Amygdala (tissue), 56 donors: ENCODE data around the gene GCHFR.

Experiments
- DNase-seq, 56 donors: peaks; one replicate each; lab custom pipeline; 2025; lab: John Stamatoyannopoulos, UW

Gene GCHFR

DNA sequence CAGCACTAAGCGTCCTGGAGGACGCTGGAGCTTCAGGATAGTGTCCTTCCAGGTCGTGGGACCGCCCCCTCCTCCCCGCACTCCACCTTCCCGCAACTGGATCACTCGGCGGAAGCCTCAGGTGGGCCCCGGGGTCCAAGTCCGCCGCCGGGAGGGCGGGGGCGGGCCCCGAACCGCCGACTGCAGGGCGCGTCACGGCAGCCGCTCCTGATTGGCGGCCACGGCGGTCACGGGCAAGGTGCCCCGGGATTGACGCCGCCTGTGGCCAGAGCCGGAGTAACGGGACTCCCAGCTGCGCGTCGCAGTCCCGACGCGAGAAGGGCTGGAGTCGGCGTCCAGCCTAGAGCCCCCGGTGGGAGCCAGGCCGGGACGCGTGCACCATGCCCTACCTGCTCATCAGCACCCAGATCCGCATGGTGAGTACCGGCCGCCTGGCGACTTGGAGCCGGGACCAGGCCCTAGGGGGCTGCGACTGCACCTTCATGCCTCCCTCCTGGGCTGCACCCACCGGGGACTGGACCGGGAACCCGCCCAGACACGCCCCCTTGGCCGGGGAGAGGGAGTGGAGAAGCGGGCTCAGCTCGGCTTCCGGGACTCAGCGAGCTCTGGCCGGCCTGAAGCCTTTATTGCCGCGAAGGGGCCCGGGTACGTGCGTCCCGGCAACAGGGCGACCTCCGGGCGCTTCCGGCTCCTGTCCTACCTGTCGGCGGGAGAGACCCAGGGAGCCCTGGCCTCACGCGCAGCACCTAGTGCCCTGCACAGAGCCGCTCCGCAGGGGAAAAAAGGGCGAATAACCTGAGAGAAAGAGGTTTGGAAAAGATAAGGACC lies at the start of gene GCHFR:
Gene GCHFR (plus strand): TSS at position 268 of the 828 bp plus-strand sequence. CDS start 113 bp downstream, at position 381.
- DNase-seq, result peak in 26 of 56 donors; percentile 18 to 70 (median 43)

DNA sequence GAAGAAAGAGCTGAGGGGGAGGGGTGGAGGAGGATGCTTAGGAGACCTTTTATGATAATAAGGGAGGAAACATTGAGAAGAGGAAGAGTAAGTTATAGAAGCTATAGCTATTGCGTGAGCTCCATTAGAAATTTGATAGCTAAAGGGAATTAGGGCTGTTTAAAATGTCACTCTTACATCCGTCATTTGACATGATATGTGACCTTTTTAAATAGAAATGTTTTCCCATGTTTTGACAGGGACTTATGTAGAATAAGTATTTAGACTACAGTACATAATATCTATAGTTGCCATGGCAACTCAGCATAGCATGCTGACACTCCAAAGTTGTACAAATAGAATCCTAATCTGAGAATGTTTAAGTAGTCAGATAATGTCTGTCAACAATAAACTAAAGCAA lies 49.7 kb upstream of the GCHFR start:
- DNase-seq, result no peak

DNA sequence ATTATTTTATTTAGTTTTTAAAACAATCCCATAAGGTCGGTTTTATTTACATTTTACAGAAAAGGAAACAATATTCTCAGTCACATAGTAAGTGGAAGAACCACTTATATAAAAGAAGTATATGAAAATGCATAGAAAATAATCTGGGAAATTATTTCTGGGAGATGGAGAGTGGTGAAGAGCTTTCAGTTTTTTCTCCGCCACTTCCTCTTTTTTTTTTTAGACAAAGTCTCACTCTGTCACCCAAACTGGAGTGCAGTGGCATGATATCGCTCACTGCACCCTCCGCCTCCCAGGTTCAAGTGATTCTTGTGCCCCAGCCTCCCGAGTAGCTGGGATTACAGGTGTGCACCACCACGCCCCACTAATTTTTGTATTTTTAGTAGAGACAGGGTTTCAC lies 47.7 kb upstream of the GCHFR start:
- DNase-seq, result no peak

DNA sequence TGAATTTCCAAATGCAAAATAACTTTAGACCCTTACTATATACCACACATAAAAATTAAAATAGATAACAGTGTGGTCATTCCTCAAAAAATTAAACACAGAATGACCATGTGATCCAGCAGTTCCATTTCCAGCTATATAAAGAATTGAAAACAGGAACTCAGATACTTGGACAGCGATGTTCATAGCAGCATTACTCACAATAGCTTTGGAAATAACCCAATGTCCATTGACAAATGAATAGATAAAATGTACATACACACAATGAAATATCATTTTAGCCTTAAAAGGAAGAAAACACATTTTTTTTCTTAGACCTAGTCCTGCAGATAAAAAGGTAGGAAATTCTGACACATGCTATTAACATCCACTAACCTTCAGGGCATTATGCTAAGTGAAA lies 42.2 kb upstream of the GCHFR start:
- DNase-seq, result no peak

DNA sequence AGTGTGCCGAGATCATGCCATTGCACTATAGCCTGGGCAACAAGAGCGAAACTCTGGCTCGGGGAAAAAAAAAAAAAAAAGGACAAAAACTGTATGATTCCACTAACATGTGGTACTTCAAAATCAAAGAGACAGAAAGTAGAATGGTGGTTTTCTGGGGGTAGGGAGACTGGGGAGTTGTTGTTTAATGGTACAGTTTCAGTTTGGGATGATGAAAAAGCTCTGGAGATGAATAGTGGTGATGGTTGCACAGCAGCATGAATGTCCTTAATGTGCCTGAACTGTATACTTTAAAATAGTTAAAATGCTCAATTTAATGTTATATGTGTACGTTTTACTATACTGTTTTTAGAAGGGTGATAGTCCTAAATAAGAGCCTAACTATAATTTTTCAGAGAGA lies 41.5 kb upstream of the GCHFR start:
- DNase-seq, result no peak

DNA sequence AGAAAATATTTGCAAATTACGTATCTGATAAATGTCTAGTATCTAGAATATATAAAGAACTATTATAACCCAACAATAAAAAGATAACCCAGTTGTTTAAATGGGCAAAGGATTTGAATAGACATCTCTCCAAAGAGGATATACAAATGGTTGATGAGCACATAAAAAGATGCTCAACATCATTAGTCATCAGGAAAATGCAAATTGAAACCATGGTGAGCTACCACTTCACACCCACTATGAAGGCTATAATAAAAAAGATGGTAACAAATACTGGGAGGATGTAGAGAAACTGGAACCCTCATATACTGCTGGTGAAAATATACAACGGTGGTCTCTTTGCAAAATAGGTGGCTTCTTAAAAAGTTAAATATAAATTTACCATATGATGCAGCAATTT lies 40.9 kb upstream of the GCHFR start:
- no peak for DNase-seq

DNA sequence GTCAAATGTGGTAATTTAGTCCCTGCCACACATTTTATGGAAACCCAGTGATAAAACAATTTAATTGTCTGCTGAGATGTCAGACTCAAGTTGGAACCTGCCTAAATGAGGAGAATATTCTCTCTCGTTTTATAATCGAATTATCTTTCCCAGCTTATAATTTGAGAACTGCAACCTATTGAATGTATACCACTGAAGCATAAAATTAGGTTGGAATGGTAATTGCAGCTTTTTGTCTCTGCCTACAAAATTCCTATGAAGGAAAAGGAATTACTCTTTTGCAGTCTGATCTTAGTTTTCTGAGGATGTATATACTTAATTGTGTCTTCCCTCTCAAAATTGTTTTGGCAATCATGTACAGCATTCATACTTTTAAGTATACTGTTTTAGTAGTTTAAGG lies 39.9 kb upstream of the GCHFR start:
- DNase-seq, result no peak

DNA sequence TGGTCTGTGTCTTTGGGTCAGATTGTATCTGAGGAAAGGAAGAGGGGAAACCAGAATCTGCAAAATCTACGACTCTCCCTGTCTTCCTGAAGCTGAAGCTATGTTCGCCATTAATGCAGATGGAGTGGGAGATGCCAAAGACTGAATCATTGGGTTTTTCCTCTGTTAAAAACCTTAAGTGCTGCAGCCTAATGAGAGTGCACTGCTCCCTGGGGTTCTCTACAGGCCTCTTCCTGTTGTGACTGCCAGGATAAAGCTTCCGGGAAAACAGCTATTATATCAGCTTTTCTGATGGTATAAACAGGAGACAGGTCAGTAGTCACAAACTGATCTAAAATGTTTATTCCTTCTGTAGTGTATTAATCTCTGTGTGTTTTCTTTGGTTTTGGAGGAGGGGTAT lies 32.8 kb upstream of the GCHFR start:
- no peak for DNase-seq

DNA sequence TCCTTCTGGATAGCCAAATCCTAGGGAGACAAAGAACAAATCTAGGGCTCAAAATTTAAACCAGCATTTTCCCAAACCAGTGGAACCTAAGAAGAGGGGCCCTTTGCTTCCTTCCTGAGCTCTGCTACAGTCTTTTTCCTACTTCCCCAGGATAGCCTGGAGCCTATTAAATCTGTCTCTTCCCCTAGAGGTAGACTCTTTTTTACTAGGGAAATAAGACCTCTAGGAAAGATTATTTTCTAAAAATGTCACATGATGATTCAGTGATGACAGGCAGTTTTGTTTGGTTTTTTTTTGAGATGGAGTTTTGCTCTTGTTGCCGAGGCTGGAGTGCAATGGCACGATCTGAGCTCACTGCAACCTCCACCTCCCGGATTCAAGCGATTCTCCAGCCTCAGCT lies 27.3 kb upstream of the GCHFR start:
- no peak for DNase-seq

DNA sequence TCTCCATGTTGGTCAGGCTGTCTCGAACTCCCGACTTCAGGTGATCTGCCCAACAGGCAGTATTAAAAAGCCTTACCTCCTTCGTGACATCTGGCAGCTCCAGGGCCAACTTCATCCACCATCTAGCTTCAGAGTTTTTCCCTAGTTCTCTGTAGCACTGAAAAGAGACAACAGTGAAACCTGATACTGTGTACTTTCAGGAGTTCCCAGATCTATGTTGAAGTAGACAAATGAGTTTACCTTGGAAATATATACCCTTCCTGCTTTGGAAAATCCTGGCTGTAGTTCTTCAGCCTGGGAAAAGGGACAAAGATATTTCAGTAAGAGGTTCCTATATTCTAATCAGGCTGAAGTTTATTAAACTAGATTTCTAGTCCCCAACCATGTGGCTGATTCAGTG lies 26.8 kb upstream of the GCHFR start:
- no peak for DNase-seq

DNA sequence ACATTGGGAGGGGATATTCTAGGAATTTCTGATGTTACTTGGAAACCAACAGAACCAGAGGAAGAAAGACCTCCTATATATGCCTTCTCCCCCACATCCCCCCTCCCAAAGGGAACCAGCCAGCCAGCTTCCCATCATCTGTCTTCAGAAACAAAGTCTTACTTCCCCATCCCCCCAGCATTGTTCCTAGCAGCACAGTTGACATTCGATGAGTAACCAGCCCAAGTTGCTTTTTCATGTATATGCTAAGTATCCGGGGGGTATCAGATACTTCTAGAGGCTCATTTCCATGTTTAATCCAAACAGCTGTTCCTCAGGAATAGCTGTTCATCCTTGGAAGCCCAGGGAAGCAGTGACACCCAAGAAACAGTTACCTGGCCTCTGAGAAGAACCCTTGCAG lies 24.8 kb upstream of the GCHFR start:
- DNase-seq, result no peak

DNA sequence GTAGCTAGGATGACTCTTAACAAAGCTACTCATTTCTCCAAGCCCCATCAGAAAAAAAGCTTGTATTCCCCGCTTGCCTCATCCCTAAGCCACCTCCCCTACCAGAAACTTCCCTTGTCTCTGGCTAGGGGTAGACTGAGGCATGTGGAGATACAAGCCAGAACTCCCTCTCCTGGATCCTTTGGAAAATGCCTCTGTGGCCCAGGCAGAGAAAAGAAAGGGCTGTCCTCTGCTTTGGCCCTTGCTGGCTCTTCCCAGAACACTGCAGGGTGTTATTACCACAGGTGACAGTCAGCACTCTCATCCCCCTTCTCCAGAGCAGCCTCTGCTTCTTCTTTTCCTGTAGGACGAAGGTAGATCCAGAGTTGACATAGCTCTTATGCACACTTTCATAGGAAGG lies 24.0 kb upstream of the GCHFR start:
- no peak for DNase-seq

DNA sequence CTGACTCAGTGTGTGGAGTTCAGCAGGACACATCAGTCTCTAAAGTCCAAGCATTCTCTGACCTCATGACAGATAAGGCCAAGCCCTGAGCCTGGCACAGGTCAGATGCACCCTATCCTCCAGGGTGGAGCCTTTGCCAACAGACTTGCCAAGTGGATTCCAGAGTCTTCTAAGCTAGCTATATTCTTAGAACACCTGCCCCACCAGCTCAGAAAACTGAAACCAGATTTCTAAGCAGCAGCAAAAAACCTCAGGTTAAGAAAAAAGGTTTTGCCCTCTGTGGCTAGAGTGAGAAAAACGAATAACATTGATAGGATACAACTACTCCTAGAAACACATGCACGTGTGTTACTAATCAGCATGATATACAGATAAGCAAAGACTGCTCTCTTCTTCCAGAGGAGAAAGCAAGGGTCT lies 20.4 kb upstream of the GCHFR start:
- no peak for DNase-seq

DNA sequence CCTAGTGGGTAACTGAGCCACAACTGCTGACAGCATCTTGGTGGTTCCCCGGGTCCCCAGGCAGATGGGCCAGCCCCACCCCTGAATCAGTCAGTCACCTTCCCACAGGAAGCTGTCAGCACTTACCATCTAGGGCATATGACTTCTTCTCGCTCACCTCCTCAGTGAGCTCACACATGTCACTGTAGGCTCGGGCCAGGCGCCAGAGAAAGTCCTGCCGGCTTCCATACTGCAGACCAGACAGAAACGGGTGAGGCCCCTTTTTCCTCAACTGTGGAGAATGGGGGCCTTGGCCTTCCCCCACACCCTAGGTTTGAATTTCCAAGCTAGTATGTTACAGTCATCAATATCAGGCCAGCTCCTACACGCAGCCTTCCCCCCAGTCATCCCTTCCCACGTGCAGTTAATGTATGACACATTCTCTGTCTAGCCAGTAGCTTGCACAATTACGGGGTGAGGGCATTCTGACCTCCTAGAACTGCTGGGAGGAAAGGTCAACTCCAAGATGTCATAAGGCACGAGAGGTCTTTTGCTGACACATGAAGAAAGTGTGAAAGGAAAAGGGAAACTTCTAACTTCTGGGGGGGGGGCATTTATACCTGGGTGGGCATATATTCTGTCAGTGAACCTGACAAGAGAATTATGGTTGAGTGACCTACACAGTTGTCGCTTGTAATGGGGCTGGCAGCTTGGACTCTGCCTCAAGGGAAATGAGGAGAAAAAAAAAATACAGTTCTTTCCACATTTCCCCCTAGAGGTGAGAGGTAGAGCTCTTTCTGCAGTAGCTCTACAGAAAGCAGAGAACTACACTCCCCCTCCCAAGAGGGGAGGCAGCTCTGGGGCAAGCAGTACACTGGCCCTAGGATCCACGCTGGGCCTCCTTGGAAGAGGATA lies 19.7 kb upstream of the GCHFR start:
- no peak for DNase-seq

DNA sequence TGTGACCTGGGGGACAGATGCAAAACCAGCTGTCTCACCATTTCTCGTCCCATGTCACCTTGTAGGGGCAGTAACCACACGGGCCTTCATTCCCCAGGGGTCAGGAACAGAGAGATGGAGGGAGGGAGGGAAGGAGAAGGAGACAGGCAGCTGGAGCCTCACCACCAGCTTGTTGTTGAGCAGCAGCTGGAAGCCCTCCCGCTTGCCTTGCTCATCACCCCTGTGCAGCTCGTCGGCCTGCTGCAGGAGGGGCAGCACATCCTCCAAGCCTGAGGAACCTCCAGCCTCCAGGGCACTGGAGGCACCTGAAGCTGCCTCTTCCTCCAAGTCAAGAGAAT lies 19.1 kb upstream of the GCHFR start:
- no peak for DNase-seq

DNA sequence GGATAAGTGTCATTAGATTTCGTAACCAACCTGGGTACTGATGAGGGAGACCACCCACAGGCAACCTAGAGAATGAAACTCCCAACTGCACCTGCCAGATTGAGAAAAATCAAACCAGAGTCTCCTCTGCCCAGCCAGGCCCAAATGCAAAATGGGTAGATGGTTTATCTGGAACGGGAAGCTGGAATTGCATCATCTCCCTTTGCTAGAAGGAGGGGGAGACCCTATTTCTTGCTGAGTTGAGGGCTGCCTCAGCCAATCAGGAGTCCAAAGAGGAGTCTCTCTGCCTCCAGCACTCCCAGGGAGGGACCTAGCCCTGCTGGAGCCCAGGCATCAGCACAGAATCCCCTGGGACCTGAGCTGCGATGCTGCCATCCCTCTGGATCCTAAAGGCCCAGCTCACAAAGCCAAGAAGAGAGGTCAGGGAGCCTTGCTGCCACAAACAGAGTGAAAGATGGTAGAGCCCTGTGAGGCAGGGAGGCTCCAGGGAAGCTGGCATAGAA lies 16.9 kb upstream of the GCHFR start:
- DNase-seq, result no peak

DNA sequence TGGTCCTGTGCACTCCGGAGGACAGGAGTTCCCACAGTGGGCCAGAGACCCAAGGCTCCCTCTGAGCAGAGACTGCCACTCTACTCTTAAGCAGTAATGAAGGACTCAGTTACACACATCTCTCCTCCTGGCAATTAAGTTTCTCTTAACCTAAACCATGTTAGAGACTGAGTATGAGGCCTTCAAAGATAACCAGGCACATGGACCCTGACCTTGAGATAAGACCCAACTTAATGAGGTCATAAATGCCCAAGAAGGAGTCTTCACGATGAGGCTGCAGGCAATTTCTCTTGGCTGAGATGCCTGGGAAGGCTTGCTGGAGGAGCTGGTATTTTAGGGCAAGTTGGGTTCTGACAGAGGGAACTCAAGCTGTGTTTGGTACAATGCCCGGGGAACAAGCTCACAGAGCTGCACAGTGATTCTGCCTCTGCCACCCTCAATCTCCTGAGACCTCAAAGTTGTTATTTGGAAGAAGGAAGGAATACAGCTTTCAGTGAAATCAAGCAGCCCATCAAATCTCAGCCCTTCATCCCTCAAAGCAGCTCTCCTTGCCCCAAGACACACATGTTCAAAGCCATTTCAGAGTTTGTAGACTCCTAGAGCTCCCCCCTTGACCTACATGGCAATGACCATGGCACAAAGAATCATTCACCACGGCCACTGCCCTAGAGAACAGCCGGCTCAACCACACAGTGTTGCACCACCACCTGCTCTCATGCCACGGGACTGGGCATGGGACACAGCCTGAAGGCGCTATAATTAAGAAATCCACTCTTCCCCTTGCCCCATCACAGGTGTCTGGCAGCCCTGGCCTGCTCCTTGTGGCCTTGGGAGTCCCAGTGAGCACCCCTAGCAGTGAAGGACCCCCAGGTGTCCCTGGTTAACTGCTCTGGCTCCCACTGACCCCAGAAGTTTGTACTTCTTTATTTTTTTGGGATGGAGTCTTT lies 15.9 kb upstream of the GCHFR start:
- DNase-seq, result no peak

DNA sequence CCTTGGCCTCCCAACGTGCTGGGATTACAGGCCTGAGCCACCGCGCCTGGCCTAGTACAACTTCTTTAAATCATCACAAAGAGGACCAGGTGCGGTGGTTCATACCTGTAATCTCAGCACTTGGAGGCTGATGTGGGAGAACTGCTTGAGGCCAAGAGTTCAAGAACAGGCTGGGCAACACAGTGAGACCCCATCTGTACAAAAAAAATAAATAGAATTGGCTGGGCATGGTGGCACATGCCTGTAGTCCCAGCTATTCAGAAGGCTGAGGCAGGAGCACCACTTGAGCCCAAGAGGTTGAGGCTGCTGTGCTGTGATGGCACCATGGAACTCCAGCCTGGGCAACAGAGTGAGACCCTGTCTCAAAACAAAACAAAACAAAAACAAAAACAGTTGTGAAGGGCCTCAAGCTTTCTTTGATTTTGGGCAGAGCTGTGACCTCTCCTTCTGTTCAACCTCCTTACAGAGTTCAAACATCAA lies 14.7 kb upstream of the GCHFR start:
- no peak for DNase-seq

DNA sequence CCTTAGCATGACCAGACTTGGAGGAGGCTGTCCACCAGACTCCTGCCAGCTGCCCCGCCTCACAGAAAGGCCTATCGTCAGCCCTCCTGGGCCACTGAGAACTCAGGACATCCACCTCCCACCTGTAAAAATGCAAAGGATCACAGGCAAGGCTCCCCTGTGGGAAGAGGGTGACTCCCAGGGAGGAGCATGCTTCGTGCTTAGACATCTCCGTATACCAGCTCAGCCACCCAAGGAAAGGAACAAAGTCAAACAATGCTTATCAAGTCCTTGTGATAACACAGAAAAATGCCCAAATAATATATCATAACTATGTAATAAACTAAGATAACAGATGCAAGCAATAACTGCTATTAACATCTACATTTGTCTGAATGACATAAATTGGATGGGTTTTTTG lies 13.0 kb upstream of the GCHFR start:
- no peak for DNase-seq

DNA sequence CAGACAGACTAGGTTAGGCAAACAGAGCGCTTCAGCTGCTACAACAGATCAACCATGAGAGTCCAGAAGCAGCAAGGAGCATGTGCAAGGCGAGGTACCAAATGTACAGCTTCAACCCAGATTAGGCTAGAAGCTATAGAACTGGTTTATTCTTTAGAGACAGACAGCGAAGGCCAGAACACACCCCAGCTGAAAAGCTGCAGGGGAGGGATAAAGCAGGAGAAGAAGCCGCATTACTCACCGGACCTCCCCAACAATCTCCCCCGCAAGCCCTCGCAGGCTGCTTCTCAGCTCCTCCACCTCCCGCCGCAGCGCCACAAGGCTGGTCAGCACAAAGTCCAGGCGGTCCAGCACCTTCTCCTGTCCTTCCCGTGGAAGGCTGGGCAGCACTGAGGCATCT lies 12.1 kb upstream of the GCHFR start:
- DNase-seq, result no peak

DNA sequence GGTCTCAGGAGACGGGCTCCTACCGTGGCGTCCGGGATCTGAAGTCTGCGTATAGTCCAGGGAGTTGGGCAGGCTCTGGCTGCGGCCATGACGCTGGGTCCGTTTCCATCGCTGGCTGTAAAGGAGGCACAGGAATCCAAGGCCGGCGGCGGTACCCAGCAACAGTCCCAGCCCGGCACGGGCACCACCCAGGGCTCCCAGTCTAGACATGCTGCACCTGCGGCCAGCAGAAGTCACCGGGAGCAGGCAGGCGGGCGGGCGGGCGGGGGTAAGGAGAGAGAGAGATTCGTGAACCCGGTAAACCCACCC lies 9.3 kb upstream of the GCHFR start:
- peak in 2 of 56 donors; percentile 22 to 25 for DNase-seq
